B cell (primary cell): ENCODE data around the gene STAC3. TPM values are rescaled to one million over a fixed set of nuclear protein-coding genes. Genes with fewer than 3 reads are reported as not detected.
A peak's percentile ranks its signal among the peaks of the same experiment; 100 is the strongest.

Source experiments
- ATAC-seq: fragments of 200-7000 bp; cut with Tn5 transposase; one replicate; pipeline ENCODE4 v1.10.0; 2021; ENCODE audit warnings: low read depth, mild to moderate bottlenecking, moderate number of reproducible peaks, moderate library complexity
- CTCF ChIA-PET: fragments of 350-600 bp; sonication (Branson Sonifier 250); formaldehyde crosslinking; loops from one replicate; lab custom pipeline; 2021; ENCODE audit warnings: antibody characterized with exemption, inconsistent platforms; lab: Charles Lee
- POLR2A ChIA-PET: fragments of 350-600 bp; sonication (Branson Sonifier 250); formaldehyde crosslinking; loops from one replicate; lab custom pipeline; 2021; ENCODE audit warnings: antibody characterized with exemption; lab: Charles Lee
- DNase-seq: peaks from one replicate; pipeline ENCODE4 v3.0.0; 2013
- H2AFZ ChIP-seq: 2 replicates; pipeline ENCODE4 v1.6.1; 2012; ENCODE audit warnings: mild to moderate bottlenecking, low read depth, low read length; ENCODE audit not compliant: insufficient read depth, poor library complexity, severe bottlenecking
- H3K27ac ChIP-seq, 2 donors: 1 replicate in 1 of 2; 2 replicates in 1 of 2; pipeline ENCODE4 v1.5.1; 2012 to 2013; ENCODE audit warnings: low read length in 2 of 2, mild to moderate bottlenecking in 2 of 2, moderate library complexity in 1 of 2
- H3K27me3 ChIP-seq, 4 experiments: fragments of 200-600 bp in 1 of 4; sonication (generic) in 1 of 4; replicated peaks in 1 of 4; 1 replicate in 2 of 4; 2 replicates in 2 of 4; pipeline versions ENCODE4 v1.6.1 to v1.7.0; 2013 to 2016; ENCODE audit warnings: low read length in 3 of 4, mild to moderate bottlenecking in 2 of 4, mixed read lengths in 1 of 4, moderate library complexity in 1 of 4; ENCODE audit not compliant: insufficient read depth in 4 of 4, control insufficient read depth in 3 of 4; ENCODE audit errors: control extremely low read depth in 1 of 4
- H3K36me3 ChIP-seq, 2 experiments: replicated peaks in 1 of 2; 1 replicate in 1 of 2; 2 replicates in 1 of 2; pipeline versions ENCODE4 v1.6.1 to v1.7.1; 2013; ENCODE audit warnings: low read length in 1 of 2; ENCODE audit not compliant: insufficient read depth in 2 of 2, control insufficient read depth in 1 of 2; ENCODE audit errors: control extremely low read depth in 1 of 2, extremely low read depth in 1 of 2
- H3K4me1 ChIP-seq, 2 donors: fragments of 200-600 bp in 1 of 2; sonication (generic) in 1 of 2; 1 replicate in 1 of 2; 2 replicates in 1 of 2; pipeline versions ENCODE4 v1.5.1 to v1.6.1; 2013 to 2017; ENCODE audit warnings: low read length in 2 of 2; ENCODE audit not compliant: control insufficient read depth in 2 of 2, insufficient read depth in 2 of 2
- H3K4me2 ChIP-seq: replicated peaks from 2 replicates; pipeline ENCODE3; 2012; ENCODE audit warnings: mild to moderate bottlenecking, low read depth, low read length; ENCODE audit not compliant: poor library complexity, severe bottlenecking
- H3K4me3 ChIP-seq, 5 experiments: fragments of 200-600 bp in 1 of 5; sonication (generic) in 1 of 5; 1 replicate in 3 of 5; 2 replicates in 2 of 5; pipeline versions ENCODE4 v1.5.1 to v1.7.0; 2011 to 2016; ENCODE audit warnings: low read length in 4 of 5, mild to moderate bottlenecking in 4 of 5, low read depth in 2 of 5, control low read depth in 1 of 5, moderate library complexity in 1 of 5; ENCODE audit not compliant: insufficient read depth in 1 of 5; ENCODE audit errors: control extremely low read depth in 1 of 5, extremely low read depth in 1 of 5
- H3K79me2 ChIP-seq: fragments of 200-600 bp; sonication (generic); one replicate; pipeline ENCODE4 v1.6.0; 2016; ENCODE audit warnings: low read length; ENCODE audit not compliant: control insufficient read depth, insufficient read depth
- H3K9ac ChIP-seq: fragments of 200-600 bp; sonication (generic); 2 replicates; pipeline ENCODE4 v1.6.1; 2017; ENCODE audit warnings: mild to moderate bottlenecking, low read length, moderate library complexity
- H3K9me3 ChIP-seq, 3 donors: one replicate each; pipeline versions ENCODE4 v1.6.1 to v1.7.1; 2013; ENCODE audit warnings: low read length in 2 of 3; ENCODE audit not compliant: control insufficient read depth in 2 of 3, insufficient read depth in 1 of 3; ENCODE audit errors: control extremely low read depth in 1 of 3
- H4K20me1 ChIP-seq: 2 replicates; pipeline ENCODE4 v1.6.0; 2012; ENCODE audit warnings: mild to moderate bottlenecking, low read length; ENCODE audit not compliant: insufficient read depth, control insufficient read depth, poor library complexity, severe bottlenecking
- H3K27ac Mint-ChIP-seq: one replicate; pipeline ENCODE4 v1.8.0; 2021; ENCODE audit warnings: mixed read lengths
- H3K27me3 Mint-ChIP-seq: one replicate; pipeline ENCODE4 v1.8.0; 2021; ENCODE audit warnings: mixed read lengths
- H3K4me1 Mint-ChIP-seq: one replicate; pipeline ENCODE4 v1.8.0; 2021; ENCODE audit warnings: mixed read lengths
- H3K4me3 Mint-ChIP-seq: one replicate; pipeline ENCODE4 v1.8.0; 2021; ENCODE audit warnings: mixed read lengths
- H3K9me3 Mint-ChIP-seq: one replicate; pipeline ENCODE4 v1.8.0; 2022; ENCODE audit warnings: mixed read lengths; ENCODE audit not compliant: insufficient read depth
- EZH2 ChIP-seq: IDR thresholded peaks from 2 replicates; pipeline ENCODE4 v1.6.1; 2012; ENCODE audit warnings: borderline replicate concordance, low read depth, mild to moderate bottlenecking, moderate library complexity, low read length; ENCODE audit not compliant: insufficient read depth, poor library complexity, severe bottlenecking
- WGBS: methylation state at CpG from one replicate; pipeline ENCODE4 v1.1.5; 2013; ENCODE audit warnings: missing lambda C conversion rate; ENCODE audit not compliant: insufficient coverage; 5-methylcytosine and 5-hydroxymethylcytosine counted together
- intact Hi-C: fragments of 100-400 bp; cut with micrococcal nuclease; formaldehyde crosslinking; loops from one replicate; pipeline ENCODE4 v1.10.0; 2022
- polyA plus RNA-seq: library from polyadenylated mRNA; depleted of rRNA; stranded (reverse); fragments of >200 nt; gene quantifications from 2 replicates; pipeline ENCODE4 v1.2.3, GENCODE V29; 2012
- total RNA-seq, 2 donors: library from RNA; stranded (reverse); fragments of 120-200 nt in 1 of 2; gene quantifications; 1 replicate in 1 of 2; 2 replicates in 1 of 2; pipeline versions ENCODE4 v1.2.3 to v1.2.4, GENCODE V29; 2013 to 2022
- TF ChIP-seq, protein P1 (sequence below): fragments of 200-600 bp; IDR thresholded peaks from one replicate; pipeline ENCODE4 v1.8.0; 2022; ENCODE audit warnings: antibody characterized with exemption, mild to moderate bottlenecking

STAC3 gene
- total and polyA plus RNA-seq, 2 donors (not counting 1 experiment from before 2014, with no cell fraction given) = 4.5 to 6.2 TPM

DNA sequence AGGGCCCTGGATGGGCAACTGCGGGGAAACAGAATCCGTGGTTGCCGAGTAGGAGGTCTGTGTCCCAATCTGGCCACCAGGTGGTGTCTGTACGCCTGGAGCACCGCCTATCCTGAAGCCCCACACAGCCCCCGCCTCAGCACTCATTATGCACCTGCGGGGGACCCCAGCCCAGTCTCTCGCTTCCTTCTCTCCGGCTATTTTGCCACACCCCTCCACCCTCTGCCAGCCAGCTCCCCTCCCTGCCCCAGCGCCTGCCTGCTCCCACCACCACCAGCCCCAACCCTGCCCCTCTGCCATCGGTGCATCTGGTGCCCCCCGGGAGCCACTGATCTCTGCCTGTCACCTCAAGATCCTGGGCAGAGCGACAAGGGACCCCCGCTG is 36.6 kb downstream of the STAC3 start:
- intact Hi-C loops = loop anchor here (1.0 kb wide), 1 partner anchor 25 kb away; no protein-coding TSS in a partner anchor
- peaks cover 36% of the 10 kb centered on the region for H3K27me3 Mint-ChIP-seq
- H3K4me3 ChIP-seq = no peak overlapping the region
- ChIA-PET CTCF (interaction anchor here (0.6 to 8.8 kb wide), 20 partner anchors 22 to 587 kb away, joined by 3 to 838 read pairs (median 6); partner anchors contain the start of genes INHBE, LRP1, NEMP1 and SHMT2), POLR2A (interaction anchor here (0.8 to 5.6 kb wide), 4 partner anchors 8 to 86 kb away, joined by 3 to 110 read pairs (median 3); partner anchors contain the start of gene LRP1)
- peak; percentile 26 for ATAC-seq
- H3K79me2 ChIP-seq = no peaks in the 10 kb centered on the region
- H3K27ac Mint-ChIP-seq = peak overlapping the region; percentile 86
- peak overlapping the region; percentile 82 for H3K4me3 Mint-ChIP-seq
- H3K4me1 ChIP-seq = peaks cover 51 to 53% of the 10 kb centered on the region in 2 donors
- H3K9ac ChIP-seq = no peak overlapping the region
- H3K27me3 ChIP-seq = peaks cover 0 to 63% (median 25%) of the 10 kb centered on the region in 4 experiments
- TF ChIP-seq EZH2 = no peak
- TF ChIP-seq, protein P1, sequence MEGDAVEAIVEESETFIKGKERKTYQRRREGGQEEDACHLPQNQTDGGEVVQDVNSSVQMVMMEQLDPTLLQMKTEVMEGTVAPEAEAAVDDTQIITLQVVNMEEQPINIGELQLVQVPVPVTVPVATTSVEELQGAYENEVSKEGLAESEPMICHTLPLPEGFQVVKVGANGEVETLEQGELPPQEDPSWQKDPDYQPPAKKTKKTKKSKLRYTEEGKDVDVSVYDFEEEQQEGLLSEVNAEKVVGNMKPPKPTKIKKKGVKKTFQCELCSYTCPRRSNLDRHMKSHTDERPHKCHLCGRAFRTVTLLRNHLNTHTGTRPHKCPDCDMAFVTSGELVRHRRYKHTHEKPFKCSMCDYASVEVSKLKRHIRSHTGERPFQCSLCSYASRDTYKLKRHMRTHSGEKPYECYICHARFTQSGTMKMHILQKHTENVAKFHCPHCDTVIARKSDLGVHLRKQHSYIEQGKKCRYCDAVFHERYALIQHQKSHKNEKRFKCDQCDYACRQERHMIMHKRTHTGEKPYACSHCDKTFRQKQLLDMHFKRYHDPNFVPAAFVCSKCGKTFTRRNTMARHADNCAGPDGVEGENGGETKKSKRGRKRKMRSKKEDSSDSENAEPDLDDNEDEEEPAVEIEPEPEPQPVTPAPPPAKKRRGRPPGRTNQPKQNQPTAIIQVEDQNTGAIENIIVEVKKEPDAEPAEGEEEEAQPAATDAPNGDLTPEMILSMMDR = peak; percentile 75
- no peak overlapping the region for H3K27ac ChIP-seq
- peaks cover 52% of the 10 kb centered on the region for H3K4me1 Mint-ChIP-seq
- WGBS = 2% methylated on average over 14 of the region's 14 CpGs
- peaks cover 0 to 14% (median 0%) of the 10 kb centered on the region in 3 donors for H3K9me3 ChIP-seq
- H2AFZ ChIP-seq = no peak overlapping the region
- peak; percentile 82 for DNase-seq
- no peaks in the 10 kb centered on the region for H3K36me3 ChIP-seq
- peaks cover 8% of the 10 kb centered on the region for H4K20me1 ChIP-seq
- H3K4me2 ChIP-seq = peak overlapping the region; percentile 94
- H3K9me3 Mint-ChIP-seq = no peaks in the 10 kb centered on the region

DNA sequence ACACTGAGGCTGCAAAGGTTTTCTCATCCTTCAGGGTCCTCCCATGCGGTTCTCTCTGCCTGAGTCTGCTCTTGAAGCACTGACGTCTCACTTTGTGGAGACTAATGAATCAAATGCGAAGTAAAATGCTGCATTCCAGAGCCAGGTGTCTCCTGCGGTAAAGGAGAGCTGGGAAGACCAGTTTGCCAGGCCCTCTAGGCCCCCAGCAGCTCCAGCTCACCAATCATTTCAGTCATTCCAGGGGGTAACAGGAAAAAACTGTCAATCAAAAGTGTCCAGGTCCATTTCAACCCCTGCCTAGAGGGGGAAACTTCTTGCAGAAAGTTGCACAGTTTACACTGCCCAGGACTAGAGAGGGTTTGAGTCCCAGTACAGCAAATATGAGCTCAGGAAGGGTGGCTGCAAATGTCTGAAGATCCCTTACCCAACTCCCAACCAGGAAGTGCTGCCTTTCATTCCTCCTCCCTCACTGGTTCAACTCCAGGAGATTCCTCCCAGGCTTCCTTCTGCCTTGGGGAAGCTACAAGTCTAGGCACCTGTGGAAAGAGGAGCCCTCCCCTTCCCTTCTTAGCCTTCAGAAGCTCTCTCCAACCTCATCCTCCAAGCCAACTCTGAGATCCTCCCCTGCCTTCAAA is 37.1 kb downstream of the STAC3 start:
- WGBS = 67% methylated on average over 3 of the region's 4 CpGs
- Histone ChIP-seq H2AFZ (no peak overlapping the region), H3K9ac (no peak overlapping the region), H3K27ac (no peak overlapping the region), H3K9me3 (peaks cover 0 to 11% (median 0%) of the 10 kb centered on the region in 3 donors), H4K20me1 (peaks cover 8% of the 10 kb centered on the region), H3K27me3 (peaks cover 0 to 58% (median 23%) of the 10 kb centered on the region in 4 experiments), H3K36me3 (no peaks in the 10 kb centered on the region), H3K79me2 (no peaks in the 10 kb centered on the region), H3K4me1 (peaks cover 49 to 53% of the 10 kb centered on the region in 2 donors), H3K4me2 (peak overlapping the region; percentile 94), H3K4me3 (no peak overlapping the region)
- Mint-ChIP-seq H3K27ac (peak overlapping the region; percentile 86), H3K27me3 (peaks cover 31% of the 10 kb centered on the region), H3K4me1 (peaks cover 50% of the 10 kb centered on the region), H3K9me3 (no peaks in the 10 kb centered on the region), H3K4me3 (peak overlapping the region; percentile 82)
- intact Hi-C loops = loop anchor here (1.0 kb wide), 2 partner anchors 25 to 29 kb away; no protein-coding TSS in a partner anchor
- DNase-seq (no peak), ATAC-seq (no peak)
- TF ChIP-seq EZH2 = no peak
- TF ChIP-seq, protein P1 = no peak
- POLR2A ChIA-PET = interaction anchor here (0.7 to 5.6 kb wide), 5 partner anchors 9 to 86 kb away, joined by 3 to 110 read pairs (median 3); partner anchors contain the start of gene LRP1
- CTCF ChIA-PET = interaction anchor here (0.6 to 8.8 kb wide), 24 partner anchors 23 to 461 kb away, joined by 3 to 838 read pairs (median 5); partner anchors contain the start of genes INHBE, LRP1, NEMP1 and SHMT2
